SU-DHL-6 (cell line): ENCODE results near the gene DEPDC5.

Experiments used
- H2AFZ ChIP-seq: fragments of 200-600 bp; sonication (generic); 2 replicates; pipeline ENCODE4 v1.6.1; 2014; ENCODE audit warnings: low read depth, mild to moderate bottlenecking, moderate library complexity, mixed read lengths, antibody characterized with exemption, low read length; ENCODE audit not compliant: severe bottlenecking
- H3F3A ChIP-seq: fragments of 200-600 bp; shearing (Covaris generic); 2 replicates; pipeline ENCODE4 v1.6.0; 2016; ENCODE audit warnings: antibody characterized with exemption, mild to moderate bottlenecking; ENCODE audit not compliant: insufficient read depth
- H3K27ac ChIP-seq: fragments of 200-600 bp; sonication (generic); 2 replicates; pipeline ENCODE4 v1.5.1; 2016; ENCODE audit warnings: low read depth, mild to moderate bottlenecking, low read length, moderate library complexity, mixed read lengths
- H3K27me3 ChIP-seq: fragments of 200-600 bp; sonication (generic), shearing (Covaris generic); 2 replicates; pipeline ENCODE4 v1.6.0; 2014; ENCODE audit warnings: mild to moderate bottlenecking, low read length
- H3K36me3 ChIP-seq: fragments of 200-600 bp; sonication (generic); 2 replicates; pipeline ENCODE4 v1.6.1; 2014; ENCODE audit warnings: mild to moderate bottlenecking, low read length, mixed read lengths
- H3K4me2 ChIP-seq: fragments of 300-600, 200-600 bp; shearing (Covaris generic), sonication (generic); 2 replicates; pipeline ENCODE4 v1.6.0; 2014; ENCODE audit warnings: low read length, low read depth, mild to moderate bottlenecking; ENCODE audit not compliant: poor library complexity, severe bottlenecking
- H3K4me3 ChIP-seq: fragments of 200-600 bp; sonication (generic); 2 replicates; pipeline ENCODE4 v1.5.1; 2014; ENCODE audit warnings: antibody characterized with exemption, low read length, mild to moderate bottlenecking, mixed read lengths; ENCODE audit not compliant: insufficient read depth, poor library complexity, severe bottlenecking
- H3K79me2 ChIP-seq: fragments of 200-600 bp; sonication (generic); 2 replicates; pipeline ENCODE4 v1.6.1; 2014; ENCODE audit warnings: mild to moderate bottlenecking, low read length, moderate library complexity; ENCODE audit not compliant: insufficient read depth
- H3K9ac ChIP-seq: fragments of 200-600 bp; sonication (generic); 2 replicates; pipeline ENCODE4 v1.7.0; 2014; ENCODE audit warnings: mild to moderate bottlenecking, low read length
- H3K9me2 ChIP-seq: fragments of 200-600 bp; sonication (generic); replicated peaks from 2 replicates; pipeline ENCODE4 v1.6.1; 2014; ENCODE audit warnings: low read length; ENCODE audit not compliant: insufficient read depth
- H3K9me3 ChIP-seq: fragments of 200-600 bp; sonication (generic); 2 replicates; pipeline ENCODE4 v1.6.1; 2014; ENCODE audit warnings: low read length, mixed read lengths; ENCODE audit not compliant: insufficient read depth
- H4K20me1 ChIP-seq: fragments of 200-600 bp; sonication (generic); 2 replicates; pipeline ENCODE4 v1.6.1; 2014; ENCODE audit warnings: low read depth, mild to moderate bottlenecking, antibody characterized with exemption, low read length, moderate library complexity, mixed read lengths
- EZH2phosphoT487 ChIP-seq: fragments of 200-600 bp; sonication (generic), shearing (Covaris generic); conservative IDR thresholded peaks from 2 replicates; pipeline ENCODE4 v1.6.1; 2018; ENCODE audit warnings: mild to moderate bottlenecking, antibody characterized with exemption, low read length, moderate library complexity, mixed read lengths
- TF ChIP-seq, protein P1 (sequence below): fragments of 200-600 bp; sonication (generic); IDR thresholded peaks from one replicate; pipeline ENCODE4 v1.5.1; 2017; ENCODE audit warnings: antibody characterized with exemption, mild to moderate bottlenecking, low read length, moderate library complexity; ENCODE audit not compliant: insufficient read depth, poor library complexity, severe bottlenecking

DEPDC5 gene

DNA sequence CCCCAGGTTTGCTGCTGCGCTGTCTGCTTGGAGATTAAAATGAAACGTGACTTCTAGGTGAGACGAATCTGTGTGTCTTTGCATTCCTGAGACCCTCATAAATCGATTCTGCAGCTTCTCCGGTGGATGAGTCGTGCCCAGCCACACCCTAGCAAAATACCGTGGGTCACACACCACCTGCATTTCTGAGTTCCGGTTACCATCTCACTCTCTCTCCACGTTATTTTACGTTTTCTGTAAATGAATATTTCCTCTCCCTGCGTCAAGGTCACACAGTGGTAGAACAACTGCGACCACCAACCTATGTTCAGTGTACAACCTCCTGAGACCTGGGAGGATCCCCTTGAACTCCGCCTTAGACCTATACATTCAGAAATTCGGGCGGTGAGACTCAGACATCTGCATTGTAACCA lies 191.6 kb downstream of the DEPDC5 start:
- Histone ChIP-seq H3K27me3 (no peaks in the 10 kb centered on the region), H3K9ac (peak overlapping the region; percentile 88), H3K4me3 (peak overlapping the region; percentile 88), H4K20me1 (peaks cover 10% of the 10 kb centered on the region; the same call in 1 of the 2 replicates), H3K4me2 (peak overlapping the region; percentile 77), H3K27ac (peak overlapping the region; percentile 83), H3K9me3 (no peaks in the 10 kb centered on the region), H2AFZ (no peak overlapping the region), H3K36me3 (peaks cover 20% of the 10 kb centered on the region), H3K79me2 (peaks cover 55% of the 10 kb centered on the region), H3F3A (peaks cover 22% of the 10 kb centered on the region), H3K9me2 (no peaks in the 10 kb centered on the region)
- TF ChIP-seq, protein P1, sequence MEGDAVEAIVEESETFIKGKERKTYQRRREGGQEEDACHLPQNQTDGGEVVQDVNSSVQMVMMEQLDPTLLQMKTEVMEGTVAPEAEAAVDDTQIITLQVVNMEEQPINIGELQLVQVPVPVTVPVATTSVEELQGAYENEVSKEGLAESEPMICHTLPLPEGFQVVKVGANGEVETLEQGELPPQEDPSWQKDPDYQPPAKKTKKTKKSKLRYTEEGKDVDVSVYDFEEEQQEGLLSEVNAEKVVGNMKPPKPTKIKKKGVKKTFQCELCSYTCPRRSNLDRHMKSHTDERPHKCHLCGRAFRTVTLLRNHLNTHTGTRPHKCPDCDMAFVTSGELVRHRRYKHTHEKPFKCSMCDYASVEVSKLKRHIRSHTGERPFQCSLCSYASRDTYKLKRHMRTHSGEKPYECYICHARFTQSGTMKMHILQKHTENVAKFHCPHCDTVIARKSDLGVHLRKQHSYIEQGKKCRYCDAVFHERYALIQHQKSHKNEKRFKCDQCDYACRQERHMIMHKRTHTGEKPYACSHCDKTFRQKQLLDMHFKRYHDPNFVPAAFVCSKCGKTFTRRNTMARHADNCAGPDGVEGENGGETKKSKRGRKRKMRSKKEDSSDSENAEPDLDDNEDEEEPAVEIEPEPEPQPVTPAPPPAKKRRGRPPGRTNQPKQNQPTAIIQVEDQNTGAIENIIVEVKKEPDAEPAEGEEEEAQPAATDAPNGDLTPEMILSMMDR = no peak
- TF ChIP-seq EZH2phosphoT487 = no peak

DNA sequence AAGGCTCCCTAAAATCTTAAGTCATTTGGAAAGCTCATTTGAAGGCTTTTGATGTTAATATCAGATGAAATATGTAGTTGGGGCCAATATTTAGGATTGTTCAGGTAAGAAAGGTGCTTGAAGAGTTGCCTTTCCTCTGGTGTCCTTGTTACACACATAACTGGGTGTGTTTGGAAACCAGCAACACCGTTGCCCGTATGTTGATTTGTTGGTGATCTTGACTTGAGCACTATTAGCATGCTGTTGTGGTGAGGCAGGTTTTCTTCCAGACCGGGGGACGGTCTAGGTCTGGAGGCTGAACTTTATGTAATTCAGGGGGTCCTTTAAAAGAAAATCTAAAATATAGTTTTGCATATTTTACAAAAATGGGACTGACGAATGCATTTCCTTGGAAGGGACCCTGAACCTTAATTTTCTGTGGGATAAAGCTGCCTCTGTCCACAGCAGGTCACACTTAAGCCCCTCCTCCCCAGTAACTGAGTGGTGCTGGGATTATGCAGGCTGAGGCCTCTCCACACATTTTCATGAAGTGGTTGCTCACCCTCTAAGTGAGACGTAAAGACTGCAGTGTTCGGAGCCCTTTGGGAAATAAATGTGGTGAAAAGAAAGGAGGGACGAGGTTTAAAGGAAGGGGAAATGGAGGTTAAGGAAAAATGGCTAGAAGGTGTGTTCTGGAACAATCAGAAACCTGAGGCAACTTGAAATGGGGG lies 192.3 kb downstream of the DEPDC5 start:
- TF ChIP-seq EZH2phosphoT487 = no peak
- TF ChIP-seq, protein P1 = no peak
- H3F3A ChIP-seq = peaks cover 22% of the 10 kb centered on the region
- H3K36me3 ChIP-seq = peaks cover 21% of the 10 kb centered on the region
- H3K9me3 ChIP-seq = no peaks in the 10 kb centered on the region
- no peak overlapping the region for H2AFZ ChIP-seq
- H4K20me1 ChIP-seq = peaks cover 12% of the 10 kb centered on the region; the same call in 1 of the 2 replicates
- peak overlapping the region; percentile 77 for H3K4me2 ChIP-seq
- H3K4me3 ChIP-seq = peak overlapping the region; percentile 88
- H3K27ac ChIP-seq = peak overlapping the region; percentile 83
- peak overlapping the region; percentile 88 for H3K9ac ChIP-seq
- H3K27me3 ChIP-seq = no peaks in the 10 kb centered on the region
- H3K79me2 ChIP-seq = peaks cover 61% of the 10 kb centered on the region
- no peaks in the 10 kb centered on the region for H3K9me2 ChIP-seq

DNA sequence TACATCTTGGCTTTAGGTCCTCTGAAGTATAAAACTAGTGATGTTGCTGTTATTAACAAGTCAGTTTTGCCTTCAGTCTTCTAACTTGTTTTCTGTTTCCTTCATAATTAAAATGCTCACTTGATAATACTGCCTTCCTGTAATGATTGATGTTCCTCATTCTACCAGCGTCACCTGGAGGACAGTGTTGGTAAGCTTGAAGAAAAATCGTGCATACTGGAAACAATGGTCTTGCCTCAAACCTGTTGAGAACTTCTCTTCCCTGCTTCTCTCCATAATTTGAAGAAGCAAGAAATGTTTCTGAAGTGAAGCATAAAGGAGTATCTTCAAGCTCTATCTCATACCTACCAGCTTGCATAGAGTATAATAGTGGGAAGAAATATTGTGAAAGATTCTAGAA lies 193.5 kb downstream of the DEPDC5 start:
- Histone ChIP-seq H3K36me3 (peaks cover 23% of the 10 kb centered on the region), H3K27me3 (no peaks in the 10 kb centered on the region), H2AFZ (no peak overlapping the region), H3K9ac (no peak overlapping the region), H4K20me1 (peaks cover 17% of the 10 kb centered on the region; the same call in 1 of the 2 replicates), H3K79me2 (peaks cover 73% of the 10 kb centered on the region), H3K4me2 (peak overlapping the region; percentile 77), H3K27ac (peak overlapping the region; percentile 83; the same call in 1 of the 2 replicates), H3F3A (peaks cover 22% of the 10 kb centered on the region), H3K4me3 (no peak overlapping the region), H3K9me2 (no peaks in the 10 kb centered on the region), H3K9me3 (no peaks in the 10 kb centered on the region)
- TF ChIP-seq, protein P1 = peak; percentile 62
- no peak for TF ChIP-seq EZH2phosphoT487
